ENCODE measurements around the gene PXN.

The PXN gene

DNA sequence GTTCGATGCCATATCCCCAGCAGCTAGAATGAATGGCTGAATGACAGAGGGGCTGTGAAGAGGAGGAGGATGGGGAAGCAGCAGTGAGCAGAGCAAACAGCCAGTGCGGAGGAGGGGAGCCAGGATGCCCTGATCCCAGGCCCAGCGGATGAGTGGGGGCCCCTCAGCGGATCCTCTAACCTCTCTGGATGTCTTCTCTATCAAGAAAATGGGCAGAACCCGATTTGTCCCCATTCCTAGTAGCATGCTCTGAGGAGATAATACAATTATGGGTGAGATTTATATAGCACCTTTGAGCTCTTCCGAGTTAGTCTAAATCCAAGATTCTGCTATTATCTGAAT is 34.6 kb downstream of the PXN start:
- no peak overlapping the region for H3K4me3 ChIP-seq (ENCODE audit: low read depth, low read length)
- no peak for DNase-seq (ENCODE audit: low read depth)
- TF ChIP-seq, protein P1, sequence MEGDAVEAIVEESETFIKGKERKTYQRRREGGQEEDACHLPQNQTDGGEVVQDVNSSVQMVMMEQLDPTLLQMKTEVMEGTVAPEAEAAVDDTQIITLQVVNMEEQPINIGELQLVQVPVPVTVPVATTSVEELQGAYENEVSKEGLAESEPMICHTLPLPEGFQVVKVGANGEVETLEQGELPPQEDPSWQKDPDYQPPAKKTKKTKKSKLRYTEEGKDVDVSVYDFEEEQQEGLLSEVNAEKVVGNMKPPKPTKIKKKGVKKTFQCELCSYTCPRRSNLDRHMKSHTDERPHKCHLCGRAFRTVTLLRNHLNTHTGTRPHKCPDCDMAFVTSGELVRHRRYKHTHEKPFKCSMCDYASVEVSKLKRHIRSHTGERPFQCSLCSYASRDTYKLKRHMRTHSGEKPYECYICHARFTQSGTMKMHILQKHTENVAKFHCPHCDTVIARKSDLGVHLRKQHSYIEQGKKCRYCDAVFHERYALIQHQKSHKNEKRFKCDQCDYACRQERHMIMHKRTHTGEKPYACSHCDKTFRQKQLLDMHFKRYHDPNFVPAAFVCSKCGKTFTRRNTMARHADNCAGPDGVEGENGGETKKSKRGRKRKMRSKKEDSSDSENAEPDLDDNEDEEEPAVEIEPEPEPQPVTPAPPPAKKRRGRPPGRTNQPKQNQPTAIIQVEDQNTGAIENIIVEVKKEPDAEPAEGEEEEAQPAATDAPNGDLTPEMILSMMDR (conservative IDR thresholded peaks at IDR 0.05; ENCODE audit: low read depth, low read length) = no peak

DNA sequence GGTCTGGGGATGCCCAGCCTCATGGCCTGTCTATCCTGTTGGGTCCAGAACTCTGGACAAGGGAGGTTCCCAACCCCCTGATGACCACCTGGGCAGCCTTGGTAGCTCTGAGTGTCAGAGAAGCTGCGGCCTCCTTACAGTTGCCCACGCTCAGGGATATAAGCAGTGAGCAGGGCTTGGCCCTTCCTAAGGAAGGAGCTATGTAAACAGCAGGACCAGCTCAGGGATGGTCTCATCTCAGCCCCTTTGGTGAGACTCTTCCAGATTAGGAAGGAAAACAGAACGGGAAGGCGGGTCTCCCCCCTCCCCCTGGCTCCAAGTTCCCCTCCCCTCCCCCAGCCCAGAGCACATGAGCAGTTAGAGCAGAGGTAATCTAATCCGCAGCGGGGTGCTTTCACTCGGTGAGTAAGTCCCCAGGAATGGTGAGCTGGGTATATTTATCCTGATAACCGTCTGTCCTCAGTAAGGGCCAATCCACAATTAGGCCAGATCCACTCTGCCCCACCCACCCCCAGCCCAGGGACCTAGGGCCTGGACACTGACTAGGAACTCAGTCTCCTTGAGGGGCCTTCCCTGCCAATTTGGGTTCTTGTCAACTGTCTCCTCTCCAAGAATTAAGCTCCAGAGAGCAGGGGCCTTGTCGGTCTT is 35.1 kb downstream of the PXN start:
- peak; percentile 97 for DNase-seq (ENCODE audit: low read depth)
- TF ChIP-seq, protein P1 (conservative IDR thresholded peaks at IDR 0.05; ENCODE audit: low read depth, low read length) = no peak
- H3K4me3 ChIP-seq (ENCODE audit: low read depth, low read length) = no peak overlapping the region

GRCh38 chr12:120229487-120230325 is 35.8 kb downstream of the PXN start:
- H3K4me3 ChIP-seq (ENCODE audit: low read depth, low read length) = no peak overlapping the region
- DNase-seq (ENCODE audit: low read depth) = peak; percentile 59
- TF ChIP-seq, protein P1 (conservative IDR thresholded peaks at IDR 0.05; ENCODE audit: low read depth, low read length) = no peak

GRCh38 chr12:120229071-120229486 is 36.5 kb downstream of the PXN start:
- no peak overlapping the region for H3K4me3 ChIP-seq (ENCODE audit: low read depth, low read length)
- TF ChIP-seq, protein P1 (conservative IDR thresholded peaks at IDR 0.05; ENCODE audit: low read depth, low read length) = no peak
- peak; percentile 48 for DNase-seq (ENCODE audit: low read depth)

DNA sequence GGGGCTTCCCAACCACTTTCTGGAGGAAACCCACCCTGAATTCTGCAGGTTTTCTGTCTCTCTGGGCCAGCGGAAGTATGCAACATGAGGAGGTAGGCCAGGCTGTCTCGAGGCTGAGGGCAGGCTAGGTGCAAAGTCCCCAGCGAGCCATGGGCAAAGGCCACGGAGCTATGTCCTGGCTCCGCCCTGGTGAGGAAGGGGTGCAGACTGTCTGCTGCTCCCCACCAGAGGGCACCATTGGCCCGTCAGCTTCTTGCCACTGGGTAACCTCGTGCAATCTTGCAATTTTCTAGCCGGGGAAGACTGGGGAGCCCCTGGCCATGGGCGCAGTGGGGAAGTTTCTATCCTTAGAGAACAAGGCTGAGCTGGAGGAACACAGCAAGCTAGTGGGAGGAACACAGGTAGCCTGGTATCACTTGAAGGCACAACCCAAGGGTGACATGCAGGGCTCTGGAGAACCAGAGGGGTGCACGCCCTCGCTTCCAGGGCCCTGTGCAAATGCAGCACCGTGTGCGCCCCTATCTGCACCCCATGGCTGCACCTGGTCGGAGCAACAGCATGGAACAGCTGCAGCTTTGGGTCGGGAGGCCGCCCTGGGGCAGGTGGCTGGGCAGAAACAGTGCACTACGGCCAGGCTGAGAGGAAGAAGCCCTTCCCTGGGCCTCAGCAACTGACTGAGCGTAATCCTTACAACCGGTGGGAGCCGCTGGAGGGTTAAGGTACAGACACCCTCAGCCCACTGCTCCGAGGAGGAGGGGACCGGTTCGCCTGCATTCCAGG is 37.0 kb downstream of the PXN start:
- DNase-seq (ENCODE audit: low read depth) = peak; percentile 88
- TF ChIP-seq, protein P1 (conservative IDR thresholded peaks at IDR 0.05; ENCODE audit: low read depth, low read length) = peak; percentile 93
- no peak overlapping the region for H3K4me3 ChIP-seq (ENCODE audit: low read depth, low read length)

DNA sequence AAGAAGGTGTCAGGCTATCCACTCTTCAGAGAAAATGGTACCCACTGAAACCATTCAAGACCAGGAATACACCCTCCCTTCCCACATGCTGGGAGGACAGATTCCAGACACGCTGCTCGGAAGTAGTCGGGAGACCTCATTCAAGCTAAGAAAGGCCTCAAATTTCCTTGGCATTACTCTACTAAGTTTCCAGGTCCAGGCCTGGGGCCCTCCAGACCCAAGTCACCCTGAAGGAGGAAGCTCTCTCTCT is 37.6 kb downstream of the PXN start:
- DNase-seq (ENCODE audit: low read depth) = no peak
- H3K4me3 ChIP-seq (ENCODE audit: low read depth, low read length) = no peak overlapping the region
- TF ChIP-seq, protein P1 (conservative IDR thresholded peaks at IDR 0.05; ENCODE audit: low read depth, low read length) = no peak

Measured in choroid plexus epithelial cell (primary cell).